Measurements from ENCODE around the gene SNX3.

DNA sequence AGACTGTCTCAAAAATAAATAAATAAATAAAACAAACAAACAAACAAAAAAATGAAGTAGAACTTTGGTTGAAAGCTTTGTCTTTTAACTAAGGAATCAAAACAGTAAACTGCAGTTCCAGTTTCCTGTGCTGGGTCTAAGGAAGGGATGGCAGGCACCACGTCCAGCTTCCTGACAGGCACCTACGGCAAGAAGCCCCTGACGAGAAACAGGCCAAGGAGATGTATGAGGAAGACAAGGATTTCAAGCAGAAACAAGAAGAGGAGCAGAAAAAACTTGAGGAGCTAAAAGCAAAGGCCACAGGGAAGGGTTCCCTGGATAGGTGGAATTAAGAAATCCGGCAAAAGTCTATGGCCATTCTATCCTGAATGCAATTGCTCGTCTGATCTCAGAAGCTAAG, 8.8 kb downstream of the SNX3 start:
- no peak for TF ChIP-seq POLR2A (IDR thresholded peaks at IDR 0.05)
- TF ChIP-seq, protein P1, sequence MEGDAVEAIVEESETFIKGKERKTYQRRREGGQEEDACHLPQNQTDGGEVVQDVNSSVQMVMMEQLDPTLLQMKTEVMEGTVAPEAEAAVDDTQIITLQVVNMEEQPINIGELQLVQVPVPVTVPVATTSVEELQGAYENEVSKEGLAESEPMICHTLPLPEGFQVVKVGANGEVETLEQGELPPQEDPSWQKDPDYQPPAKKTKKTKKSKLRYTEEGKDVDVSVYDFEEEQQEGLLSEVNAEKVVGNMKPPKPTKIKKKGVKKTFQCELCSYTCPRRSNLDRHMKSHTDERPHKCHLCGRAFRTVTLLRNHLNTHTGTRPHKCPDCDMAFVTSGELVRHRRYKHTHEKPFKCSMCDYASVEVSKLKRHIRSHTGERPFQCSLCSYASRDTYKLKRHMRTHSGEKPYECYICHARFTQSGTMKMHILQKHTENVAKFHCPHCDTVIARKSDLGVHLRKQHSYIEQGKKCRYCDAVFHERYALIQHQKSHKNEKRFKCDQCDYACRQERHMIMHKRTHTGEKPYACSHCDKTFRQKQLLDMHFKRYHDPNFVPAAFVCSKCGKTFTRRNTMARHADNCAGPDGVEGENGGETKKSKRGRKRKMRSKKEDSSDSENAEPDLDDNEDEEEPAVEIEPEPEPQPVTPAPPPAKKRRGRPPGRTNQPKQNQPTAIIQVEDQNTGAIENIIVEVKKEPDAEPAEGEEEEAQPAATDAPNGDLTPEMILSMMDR (IDR thresholded peaks at IDR 0.05) = no peak

Measured in adrenal gland (tissue), 5 donors.